ENCODE results near the gene DCUN1D3.

DCUN1D3 gene

GRCh38 chr16:20918486-20919239, 18.5 kb upstream of the DCUN1D3 start:
- no peak for DNase-seq

- DNase-seq: no peak
Measured at GRCh38 chr16:20916942-20917341, 16.8 kb upstream of the DCUN1D3 start.

- no peak for DNase-seq
Measured at GRCh38 chr16:20916289-20916688, 16.1 kb upstream of the DCUN1D3 start.

GRCh38 chr16:20911361-20911760, 11.2 kb upstream of the DCUN1D3 start:
- DNase-seq: no peak

- DNase-seq: no peak
Measured at GRCh38 chr16:20910781-20911321, 10.7 kb upstream of the DCUN1D3 start.

- DNase-seq: no peak
Measured at GRCh38 chr16:20906341-20907255, 6.4 kb upstream of the DCUN1D3 start.

GRCh38 chr16:20905576-20905975, 5.4 kb upstream of the DCUN1D3 start:
- no peak for DNase-seq

GRCh38 chr16:20904507-20905081, 4.4 kb upstream of the DCUN1D3 start:
- DNase-seq: peak; percentile 27

- no peak for DNase-seq
Measured at GRCh38 chr16:20903899-20904506, 3.8 kb upstream of the DCUN1D3 start.

GRCh38 chr16:20903116-20903898, 3.1 kb upstream of the DCUN1D3 start:
- no peak for DNase-seq

- DNase-seq: no peak
Measured at GRCh38 chr16:20902426-20902825, 2.3 kb upstream of the DCUN1D3 start.

- peak; percentile 12 for DNase-seq
Measured at GRCh38 chr16:20901436-20902112, 1.4 kb upstream of the DCUN1D3 start.

GRCh38 chr16:20901068-20901435, 894 bp upstream of the DCUN1D3 start:
- no peak for DNase-seq

- no peak for DNase-seq
Measured at GRCh38 chr16:20899477-20900298, 470 bp downstream of the DCUN1D3 start.

GRCh38 chr16:20899071-20899470, 1.1 kb downstream of the DCUN1D3 start:
- DNase-seq: no peak

GRCh38 chr16:20897922-20898321, 2.2 kb downstream of the DCUN1D3 start:
- no peak for DNase-seq

GRCh38 chr16:20897253-20897897, 2.8 kb downstream of the DCUN1D3 start:
- no peak for DNase-seq

- no peak for DNase-seq
Measured at GRCh38 chr16:20894388-20894787, 5.8 kb downstream of the DCUN1D3 start.

- no peak for DNase-seq
Measured at GRCh38 chr16:20889625-20890275, 10.4 kb downstream of the DCUN1D3 start.

GRCh38 chr16:20887207-20887606, 13.0 kb downstream of the DCUN1D3 start:
- DNase-seq: no peak

All from activated CD4-positive, alpha-beta T cell treated with anti-CD3 and anti-CD28 coated beads for 48 hours (primary cell).